Gastroesophageal sphincter (tissue), 3 donors: ENCODE measurements around the gene ATF7IP2.

Experiments used
- CTCF ChIP-seq, 4 experiments: fragments of 200-600 bp in 2 of 4; fragments of 450-650 bp in 2 of 4; sonication (generic) in 1 of 4; IDR thresholded peaks; one replicate each; pipeline ENCODE4 v1.5.1; 2017 to 2019; ENCODE audit warnings: antibody characterized with exemption in 4 of 4, mild to moderate bottlenecking in 2 of 4, moderate library complexity in 2 of 4
- EP300 ChIP-seq: sonication (generic); formaldehyde crosslinking; IDR thresholded peaks from one replicate; pipeline ENCODE4 v1.6.1; 2017; ENCODE audit warnings: antibody characterized with exemption, mild to moderate bottlenecking
- POLR2A ChIP-seq, 2 donors: fragments of 450-650 bp; IDR thresholded peaks; one replicate each; pipeline ENCODE4 v1.6.1; 2017; ENCODE audit warnings: antibody characterized with exemption in 2 of 2, mild to moderate bottlenecking in 2 of 2, moderate library complexity in 1 of 2

GRCh38 chr16:10519297-10519696 lies 133.4 kb downstream of the ATF7IP2 start:
- TF ChIP-seq CTCF (IDR thresholded peaks at IDR 0.05) (no peak), POLR2A (IDR thresholded peaks at IDR 0.05) (no peak), EP300 (no peak)
